CD4-positive, alpha-beta T cell treated with Interleukin-4 for 1 hour (primary cell): ENCODE results near the gene CABP7.

Experiments
- DNase-seq, 2 donors: peaks; one replicate each; pipeline ENCODE4 v3.0.0-alpha.2; 2020 to 2022

CABP7 gene

GRCh38 chr22:29702931-29703501, 16.8 kb upstream of the CABP7 start:
- no peak for DNase-seq

- DNase-seq, result no peak
Measured at GRCh38 chr22:29703569-29704195, 16.1 kb upstream of the CABP7 start.

- DNase-seq, result no peak
Measured at GRCh38 chr22:29704528-29705285, 15.1 kb upstream of the CABP7 start.

GRCh38 chr22:29705651-29706050, 14.2 kb upstream of the CABP7 start:
- no peak for DNase-seq

GRCh38 chr22:29706486-29706885, 13.3 kb upstream of the CABP7 start:
- no peak for DNase-seq

GRCh38 chr22:29707010-29707409, 12.8 kb upstream of the CABP7 start:
- DNase-seq, result no peak

- no peak for DNase-seq
Measured at GRCh38 chr22:29707471-29707870, 12.3 kb upstream of the CABP7 start.

GRCh38 chr22:29710193-29710592, 9.6 kb upstream of the CABP7 start:
- DNase-seq, result no peak

GRCh38 chr22:29710922-29711593, 8.7 kb upstream of the CABP7 start:
- DNase-seq, result no peak

GRCh38 chr22:29712119-29712518, 7.7 kb upstream of the CABP7 start:
- DNase-seq, result no peak

- no peak for DNase-seq
Measured at GRCh38 chr22:29713156-29713727, 6.6 kb upstream of the CABP7 start.

- DNase-seq, result no peak
Measured at GRCh38 chr22:29715240-29715639, 4.6 kb upstream of the CABP7 start.

GRCh38 chr22:29715705-29716104, 4.1 kb upstream of the CABP7 start:
- no peak for DNase-seq

GRCh38 chr22:29716814-29717545, 2.8 kb upstream of the CABP7 start:
- DNase-seq, result no peak

GRCh38 chr22:29717789-29718188, 2.0 kb upstream of the CABP7 start:
- no peak for DNase-seq

- DNase-seq, result no peak
Measured at GRCh38 chr22:29718949-29719898, 579 bp upstream of the CABP7 start.

- no peak for DNase-seq
Measured at GRCh38 chr22:29720811-29721323, 1.1 kb downstream of the CABP7 start.

GRCh38 chr22:29722151-29722550, 2.3 kb downstream of the CABP7 start:
- no peak for DNase-seq

GRCh38 chr22:29722587-29722986, 2.8 kb downstream of the CABP7 start:
- no peak for DNase-seq

- no peak for DNase-seq
Measured at GRCh38 chr22:29723766-29724165, 4.0 kb downstream of the CABP7 start.

GRCh38 chr22:29724843-29725242, 5.0 kb downstream of the CABP7 start:
- no peak for DNase-seq
